Activated naive CD8-positive, alpha-beta T cell treated with anti-CD3 and anti-CD28 coated beads for 36 hours (primary cell): ENCODE measurements around the gene ZNF672. TPM values are rescaled to one million over a fixed set of nuclear protein-coding genes. Genes with fewer than 3 reads are reported as not detected.
"Not testable (repeated sequence)": the region's sequence is repeated elsewhere in the genome, so short reads cannot be mapped to it uniquely, and the experiment has no call there.

Experiments
- DNase-seq: peaks from one replicate; pipeline ENCODE4 v3.0.0; 2021
- H3K27ac Mint-ChIP-seq: one replicate; pipeline ENCODE4 v1.8.0; 2022; ENCODE audit warnings: mild to moderate bottlenecking, moderate library complexity, mixed read lengths
- H3K27me3 Mint-ChIP-seq: one replicate; pipeline ENCODE4 v1.8.0; 2022; ENCODE audit warnings: mild to moderate bottlenecking, mixed read lengths
- H3K36me3 Mint-ChIP-seq: one replicate; pipeline ENCODE4 v1.8.0; 2021; ENCODE audit warnings: mild to moderate bottlenecking, mixed read lengths
- H3K4me1 Mint-ChIP-seq: one replicate; pipeline ENCODE4 v1.8.0; 2021; ENCODE audit warnings: mixed read lengths
- H3K4me3 Mint-ChIP-seq: one replicate; pipeline ENCODE4 v1.8.0; 2022; ENCODE audit warnings: mild to moderate bottlenecking, moderate library complexity, mixed read lengths
- H3K9me3 Mint-ChIP-seq: one replicate; pipeline ENCODE4 v1.8.0; 2022; ENCODE audit warnings: mixed read lengths
- total RNA-seq, 2 experiments: library from RNA; stranded (reverse); gene quantifications; one replicate each; pipeline ENCODE4 v1.2.3, GENCODE V29; 2021

Gene ZNF672
- 10 to 100 TPM; 46.4 to 48.0 TPM for total RNA-seq

DNA sequence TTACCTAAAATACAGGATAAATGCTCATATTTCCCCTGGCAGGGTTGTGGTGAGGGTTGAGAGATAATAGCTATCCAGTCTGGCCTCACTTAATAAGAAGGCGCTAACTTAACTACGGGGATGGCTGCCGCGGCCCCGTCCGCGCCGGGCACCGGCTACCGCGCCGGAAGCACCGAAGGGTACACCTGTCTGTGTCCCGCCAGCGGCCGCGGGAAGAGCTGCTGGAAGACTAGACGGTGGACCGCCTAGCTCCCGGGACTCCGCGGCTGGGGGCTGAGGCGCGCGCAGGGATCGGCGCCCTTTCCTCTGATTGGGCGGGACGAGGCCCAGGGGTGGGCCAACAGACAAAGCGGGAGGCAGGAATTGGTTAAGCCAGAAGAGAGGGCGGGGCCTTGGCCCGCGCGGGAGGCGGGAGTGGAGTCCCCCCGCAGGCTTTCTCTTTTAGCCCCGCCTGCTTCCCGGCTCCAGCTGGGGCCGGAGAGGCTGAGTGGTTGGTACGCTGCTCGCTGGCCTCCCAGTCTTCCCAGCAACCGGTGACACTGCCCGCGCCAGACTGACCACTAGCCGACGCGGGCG, at the start of gene ZNF672:
ZNF672 (plus strand) TSS at position 444 of the 576 bp plus-strand sequence. CDS start 9,051 bp downstream, outside the sequence.
- peaks cover 21% of the 10 kb centered on the region for H3K4me1 Mint-ChIP-seq
- no peaks in the 10 kb centered on the region for H3K9me3 Mint-ChIP-seq
- peak; percentile 95 for DNase-seq
- no peak within 1 kb of the TSS for H3K27ac Mint-ChIP-seq
- H3K4me3 Mint-ChIP-seq, result no peak within 1 kb of the TSS
- H3K36me3 Mint-ChIP-seq, result peaks cover 2% of the 10 kb centered on the region
- peaks cover 4% of the 10 kb centered on the region for H3K27me3 Mint-ChIP-seq

DNA sequence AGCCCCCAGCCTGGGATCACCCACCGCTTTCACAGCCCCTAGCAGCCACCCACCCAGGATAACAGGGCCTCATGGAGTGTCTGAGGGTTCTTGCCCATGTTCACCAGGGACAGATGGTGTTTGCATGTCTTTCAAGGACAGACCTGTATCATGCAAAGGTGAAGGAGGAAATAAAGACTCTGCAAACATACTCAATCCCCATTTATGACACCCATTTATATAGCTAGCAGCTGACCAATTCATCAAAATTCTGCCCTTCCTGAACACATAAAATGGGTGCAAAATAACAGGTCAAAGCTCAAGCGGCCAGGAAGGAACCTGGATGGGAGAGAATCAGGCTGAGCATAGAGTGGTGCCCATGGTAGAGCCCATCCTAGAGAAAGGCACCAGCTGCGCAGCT, 49.7 kb upstream of the ZNF672 start:
- Mint-ChIP-seq H3K4me1 (no peaks in the 10 kb centered on the region), H3K27me3 (no peaks in the 10 kb centered on the region), H3K27ac (no peak overlapping the region), H3K36me3 (no peaks in the 10 kb centered on the region), H3K4me3 (no peak overlapping the region), H3K9me3 (no peaks in the 10 kb centered on the region)
- DNase-seq, result no peak

DNA sequence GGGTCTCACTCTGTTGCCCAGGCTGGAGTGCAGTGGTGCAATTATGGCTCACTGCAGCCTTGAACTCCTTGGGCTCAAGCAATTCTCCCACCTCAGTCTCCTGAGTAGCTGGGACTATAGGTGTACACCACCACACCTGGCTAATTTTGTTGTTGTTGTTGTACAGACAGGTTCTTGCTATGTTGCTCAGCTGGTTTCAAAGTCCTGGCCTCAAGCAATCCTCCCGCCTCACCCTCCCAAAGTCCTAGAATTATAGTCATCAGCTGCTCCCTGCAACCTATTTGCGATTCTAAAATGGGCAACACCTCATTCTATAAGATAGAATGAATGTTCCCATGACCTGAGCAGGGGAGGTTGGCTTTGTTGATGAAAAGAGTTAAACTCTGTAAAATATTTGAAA, 48.7 kb upstream of the ZNF672 start:
- not testable (repeated sequence) for H3K9me3 Mint-ChIP-seq, H3K4me1 Mint-ChIP-seq, H3K4me3 Mint-ChIP-seq, DNase-seq, H3K36me3 Mint-ChIP-seq, H3K27me3 Mint-ChIP-seq, H3K27ac Mint-ChIP-seq

DNA sequence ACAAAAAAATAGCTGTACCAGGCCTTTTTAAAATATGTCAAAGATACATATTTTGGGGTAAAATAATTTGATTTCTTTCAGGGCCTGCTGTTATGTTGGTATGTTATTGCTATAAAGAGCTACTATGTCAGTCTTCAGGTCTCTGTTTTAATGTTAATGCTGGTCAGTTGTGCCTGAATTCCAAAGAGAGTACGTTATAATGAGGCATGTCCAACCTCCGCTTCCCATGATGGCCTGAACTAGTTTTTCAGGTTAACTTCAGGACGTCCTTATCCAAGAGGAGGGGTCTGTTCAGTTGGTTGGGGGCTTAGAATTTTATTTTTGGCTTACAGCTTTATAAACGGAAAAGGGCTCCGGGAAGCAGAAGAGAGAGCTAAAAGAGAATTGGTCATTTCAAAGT, 47.6 kb upstream of the ZNF672 start:
- Mint-ChIP-seq H3K36me3 (peaks cover 2% of the 10 kb centered on the region), H3K9me3 (peaks cover 6% of the 10 kb centered on the region), H3K4me1 (no peaks in the 10 kb centered on the region), H3K4me3 (no peak overlapping the region), H3K27ac (no peak overlapping the region), H3K27me3 (no peaks in the 10 kb centered on the region)
- no peak for DNase-seq

DNA sequence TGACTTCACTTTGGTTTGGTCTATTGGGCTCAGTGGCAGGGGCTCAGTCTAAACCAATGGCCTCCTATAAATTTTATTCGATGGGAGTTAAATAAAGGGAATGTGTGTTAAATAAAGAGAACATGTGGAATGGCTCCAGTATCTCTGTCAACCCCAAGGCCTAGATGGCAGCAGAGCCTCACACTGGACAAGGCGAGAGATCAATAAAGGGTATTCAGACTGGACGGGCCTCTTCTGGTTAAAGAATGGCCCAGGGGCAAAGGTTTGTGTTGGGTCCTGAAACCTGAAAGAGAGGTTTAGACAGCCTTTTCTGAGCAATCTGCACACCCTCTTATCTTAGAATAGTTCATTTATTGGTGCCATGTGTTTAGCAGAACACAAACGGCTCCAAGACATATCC, 47.0 kb upstream of the ZNF672 start:
- Mint-ChIP-seq H3K36me3 (peaks cover 2% of the 10 kb centered on the region), H3K27me3 (peaks cover under 1% of the 10 kb centered on the region), H3K4me3 (no peak overlapping the region), H3K27ac (no peak overlapping the region), H3K4me1 (no peaks in the 10 kb centered on the region), H3K9me3 (peaks cover 7% of the 10 kb centered on the region)
- DNase-seq, result no peak

DNA sequence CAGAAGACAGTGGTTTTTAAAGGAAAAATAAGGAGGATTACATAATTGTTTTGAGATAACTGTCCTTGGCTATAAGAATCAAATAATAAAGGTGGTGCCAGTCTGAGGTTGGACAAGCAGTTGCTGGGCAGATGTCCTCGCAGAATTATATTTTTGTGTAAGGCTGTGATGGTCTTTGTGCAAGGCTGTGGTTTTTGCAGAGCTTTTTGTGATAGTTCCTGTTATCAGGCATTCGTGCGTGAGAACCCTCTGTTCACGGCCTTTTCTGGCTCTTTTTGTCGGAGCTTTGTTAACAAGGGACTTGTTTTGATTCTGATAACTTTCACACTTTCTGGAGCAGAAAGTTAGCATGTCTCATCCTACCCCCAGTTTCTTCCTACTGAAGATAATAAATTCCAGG, 45.7 kb upstream of the ZNF672 start:
- no peaks in the 10 kb centered on the region for H3K4me1 Mint-ChIP-seq
- no peak overlapping the region for H3K4me3 Mint-ChIP-seq
- peaks cover 10% of the 10 kb centered on the region for H3K9me3 Mint-ChIP-seq
- H3K27ac Mint-ChIP-seq, result peak overlapping the region; percentile 31
- no peak for DNase-seq
- peaks cover 3% of the 10 kb centered on the region for H3K27me3 Mint-ChIP-seq
- H3K36me3 Mint-ChIP-seq, result peaks cover 2% of the 10 kb centered on the region

DNA sequence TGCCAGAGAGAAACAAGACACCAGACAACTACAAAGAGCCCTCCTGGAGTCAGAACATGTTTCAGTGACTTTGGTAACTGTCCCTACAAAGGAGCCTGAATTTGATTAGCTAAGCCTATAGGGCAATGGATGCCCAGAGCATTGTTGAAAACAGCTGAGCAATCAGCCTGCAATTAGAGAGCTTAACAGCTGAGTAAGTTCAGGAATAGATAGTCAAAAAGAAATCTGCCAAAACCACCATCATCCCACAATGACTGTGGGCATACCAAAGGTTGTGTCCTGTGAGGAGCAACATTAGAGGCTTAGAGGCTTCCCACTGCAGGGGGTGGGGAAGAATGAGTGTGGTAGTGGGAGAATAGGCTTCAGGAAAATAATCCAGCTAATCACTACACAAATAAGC, 44.4 kb upstream of the ZNF672 start:
- peaks cover 2% of the 10 kb centered on the region for H3K36me3 Mint-ChIP-seq
- no peak overlapping the region for H3K27ac Mint-ChIP-seq
- no peak overlapping the region for H3K4me3 Mint-ChIP-seq
- H3K9me3 Mint-ChIP-seq, result peaks cover 10% of the 10 kb centered on the region
- DNase-seq, result no peak
- H3K27me3 Mint-ChIP-seq, result peaks cover 3% of the 10 kb centered on the region
- H3K4me1 Mint-ChIP-seq, result no peaks in the 10 kb centered on the region

DNA sequence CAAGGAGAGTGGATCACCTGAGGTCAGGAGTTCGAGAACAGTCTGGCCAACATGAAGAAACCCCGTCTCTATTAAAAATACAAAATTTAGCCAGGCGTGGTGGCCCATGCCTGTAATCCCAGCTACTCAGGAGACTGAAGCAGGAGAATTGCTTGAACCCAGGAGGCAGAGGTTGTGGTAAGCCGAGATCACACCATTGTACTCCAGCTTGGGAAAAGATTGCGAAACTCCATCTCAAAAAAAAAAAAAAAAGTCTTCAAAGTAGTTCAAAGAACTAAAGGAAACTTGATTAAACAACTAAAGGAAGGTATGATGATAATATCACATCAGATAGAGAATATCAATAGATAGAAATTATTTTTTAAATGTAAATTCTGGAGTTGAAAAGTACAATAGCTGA, 43.4 kb upstream of the ZNF672 start:
- H3K27me3 Mint-ChIP-seq, DNase-seq, H3K4me3 Mint-ChIP-seq, H3K4me1 Mint-ChIP-seq, H3K27ac Mint-ChIP-seq, H3K36me3 Mint-ChIP-seq, H3K9me3 Mint-ChIP-seq: not testable (repeated sequence)

DNA sequence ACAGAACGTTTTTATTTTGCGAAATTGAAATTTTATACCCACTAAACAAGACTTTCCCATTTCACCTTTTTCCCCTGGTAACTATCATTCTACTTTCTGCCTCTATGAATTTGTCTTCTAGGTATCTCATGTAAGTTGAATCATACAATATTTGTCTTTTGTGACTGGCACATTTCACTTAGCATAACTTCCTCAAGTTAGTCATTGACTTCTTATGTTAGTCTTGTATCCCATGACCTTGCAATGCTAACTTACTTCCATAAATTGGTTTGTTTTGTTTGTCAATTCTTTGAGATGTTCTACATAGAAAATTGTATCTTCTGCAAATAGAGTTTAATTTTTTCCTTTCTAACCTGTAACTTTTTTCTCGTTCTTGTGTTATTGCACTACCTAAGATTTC, 39.2 kb upstream of the ZNF672 start:
- H3K4me3 Mint-ChIP-seq, result no peak overlapping the region
- no peak for DNase-seq
- no peaks in the 10 kb centered on the region for H3K4me1 Mint-ChIP-seq

DNA sequence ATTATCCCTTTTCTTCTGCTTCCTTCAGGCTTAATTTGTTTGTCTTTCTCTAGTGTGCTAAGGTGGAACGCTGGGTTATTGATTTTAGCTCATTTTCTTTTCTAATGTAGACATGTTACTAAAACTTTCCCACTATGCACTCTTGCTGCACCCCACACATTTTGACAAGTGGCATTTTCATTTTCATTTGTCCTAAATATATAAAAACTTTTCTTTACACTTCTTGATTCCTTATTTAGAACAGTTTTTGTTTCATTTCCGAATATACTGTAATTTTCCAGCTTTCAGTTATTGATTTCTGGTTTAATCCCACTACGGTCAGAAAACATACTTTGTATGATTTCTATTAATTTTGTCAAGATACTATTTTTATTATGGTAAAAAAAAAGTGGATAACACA, 37.6 kb upstream of the ZNF672 start:
- Mint-ChIP-seq H3K4me3 (no peak overlapping the region), H3K36me3 (no peaks in the 10 kb centered on the region), H3K9me3 (peaks cover 4% of the 10 kb centered on the region), H3K4me1 (peaks cover 8% of the 10 kb centered on the region), H3K27me3 (peaks cover 3% of the 10 kb centered on the region), H3K27ac (no peak overlapping the region)
- DNase-seq, result no peak

More for the DNA sequence above, 39.2 kb upstream of the ZNF672 start:
- Mint-ChIP-seq H3K27ac (no peak overlapping the region), H3K27me3 (peaks cover 3% of the 10 kb centered on the region), H3K9me3 (peaks cover 9% of the 10 kb centered on the region), H3K36me3 (peaks cover 2% of the 10 kb centered on the region)

DNA sequence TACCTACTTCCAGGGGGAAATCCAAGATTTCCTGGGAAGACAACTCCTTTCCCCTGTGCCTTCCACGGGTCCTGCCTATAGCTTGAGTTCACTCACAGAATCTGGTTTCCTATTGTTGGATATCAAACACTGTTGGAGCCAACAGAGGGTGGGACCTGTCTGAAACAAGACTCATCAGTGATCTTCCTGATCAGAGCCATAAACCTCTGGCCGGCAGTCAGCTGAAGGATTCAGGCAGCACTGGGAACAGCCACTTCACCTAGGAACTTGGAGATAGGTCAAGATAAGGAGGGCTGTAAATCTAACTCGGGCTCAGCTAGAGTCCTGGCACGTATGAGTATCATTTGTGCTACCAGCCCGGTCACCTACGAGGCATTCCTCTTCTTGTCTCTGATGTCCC, 35.6 kb upstream of the ZNF672 start:
- Mint-ChIP-seq H3K4me1 (peaks cover 8% of the 10 kb centered on the region), H3K4me3 (no peak overlapping the region), H3K36me3 (no peaks in the 10 kb centered on the region), H3K27me3 (no peaks in the 10 kb centered on the region), H3K9me3 (no peaks in the 10 kb centered on the region), H3K27ac (no peak overlapping the region)
- no peak for DNase-seq

DNA sequence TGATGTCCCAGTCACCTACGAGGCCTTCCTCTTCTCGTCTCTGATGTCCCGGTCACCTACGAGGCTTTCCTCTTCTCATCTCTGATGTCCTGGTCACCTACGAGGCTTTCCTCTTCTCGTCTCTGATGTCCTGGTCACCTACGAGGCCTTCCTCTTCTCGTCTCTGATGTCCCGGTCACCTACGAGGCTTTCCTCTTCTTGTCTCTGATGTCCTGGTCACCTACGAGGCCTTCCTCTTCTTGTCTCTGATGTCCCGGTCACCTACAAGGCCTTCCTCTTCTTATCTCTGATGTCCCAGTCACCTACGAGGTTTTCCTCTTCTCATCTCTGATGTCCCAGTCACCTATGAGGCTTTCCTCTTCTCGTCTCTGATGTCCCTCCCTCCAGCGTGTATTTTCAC, 34.5 kb upstream of the ZNF672 start:
- H3K4me1 Mint-ChIP-seq, H3K4me3 Mint-ChIP-seq, H3K36me3 Mint-ChIP-seq, H3K27ac Mint-ChIP-seq, H3K27me3 Mint-ChIP-seq, H3K9me3 Mint-ChIP-seq, DNase-seq: not testable (repeated sequence)

DNA sequence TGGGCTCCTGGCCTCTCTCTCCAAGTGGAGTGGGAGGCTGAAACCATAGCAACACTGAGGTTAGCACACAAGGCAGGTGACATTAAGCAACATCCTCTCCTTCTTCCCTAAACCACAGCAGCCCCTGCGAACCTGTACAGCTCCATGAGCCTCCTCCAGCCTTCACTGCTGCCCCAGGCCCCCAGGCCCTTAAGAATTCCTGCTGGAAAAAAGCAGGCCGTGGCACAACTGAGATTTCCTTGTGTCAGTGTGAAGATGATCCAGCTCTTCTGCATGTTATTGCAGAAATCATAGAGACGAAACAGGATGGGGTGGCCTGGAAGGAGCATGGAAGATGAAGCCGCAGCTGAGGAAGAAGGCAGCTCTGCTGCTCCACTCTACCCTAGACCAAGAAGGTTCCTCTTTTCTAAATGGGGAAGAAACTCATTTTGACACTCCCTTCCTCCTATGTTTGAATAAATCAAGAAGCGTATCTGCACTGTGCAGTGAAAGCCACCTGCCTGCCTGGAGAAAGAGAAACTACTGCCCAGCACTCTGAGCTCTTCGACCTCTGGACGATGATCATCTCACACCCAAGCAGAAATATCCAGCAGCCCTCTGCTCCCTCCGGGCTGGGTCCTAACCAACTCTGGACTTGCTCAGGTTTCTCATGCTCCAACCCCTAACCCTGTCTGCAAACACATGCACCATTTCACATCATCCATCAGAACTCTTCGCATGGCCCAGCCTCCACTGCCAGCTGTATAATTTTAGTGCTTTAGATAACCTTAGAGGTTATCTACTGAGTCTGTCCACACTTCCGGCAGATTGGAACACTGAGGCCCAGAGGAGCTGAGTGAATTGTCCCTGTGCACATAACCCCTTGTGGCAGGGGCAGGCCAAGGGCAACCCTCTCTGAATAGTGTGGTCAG, 33.0 kb upstream of the ZNF672 start:
- peaks cover 8% of the 10 kb centered on the region for H3K4me1 Mint-ChIP-seq
- no peaks in the 10 kb centered on the region for H3K27me3 Mint-ChIP-seq
- no peak overlapping the region for H3K4me3 Mint-ChIP-seq
- no peak for DNase-seq
- no peak overlapping the region for H3K27ac Mint-ChIP-seq
- H3K9me3 Mint-ChIP-seq, result no peaks in the 10 kb centered on the region
- no peaks in the 10 kb centered on the region for H3K36me3 Mint-ChIP-seq

DNA sequence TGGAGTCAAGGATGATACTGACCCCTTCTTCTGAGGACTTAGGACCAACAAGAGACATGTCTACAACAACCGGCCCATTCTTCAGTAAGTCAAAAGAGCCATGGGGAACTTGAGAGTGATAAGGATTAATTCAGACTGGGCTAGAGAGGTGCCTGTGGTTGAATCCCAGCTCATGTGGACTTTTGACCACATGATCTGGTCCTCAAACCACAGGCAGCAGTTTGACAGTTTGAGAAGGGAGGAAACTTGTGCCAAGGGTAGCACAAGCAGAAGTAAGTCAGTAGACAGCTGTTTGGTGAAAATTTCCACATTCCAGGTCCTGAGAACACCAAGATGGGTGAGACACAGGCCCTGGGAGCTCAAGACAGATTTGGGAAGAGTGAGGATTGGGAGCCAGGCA, 32.1 kb upstream of the ZNF672 start:
- Mint-ChIP-seq H3K36me3 (no peaks in the 10 kb centered on the region), H3K27ac (no peak overlapping the region), H3K4me3 (no peak overlapping the region), H3K9me3 (no peaks in the 10 kb centered on the region), H3K4me1 (peaks cover 8% of the 10 kb centered on the region), H3K27me3 (no peaks in the 10 kb centered on the region)
- no peak for DNase-seq

DNA sequence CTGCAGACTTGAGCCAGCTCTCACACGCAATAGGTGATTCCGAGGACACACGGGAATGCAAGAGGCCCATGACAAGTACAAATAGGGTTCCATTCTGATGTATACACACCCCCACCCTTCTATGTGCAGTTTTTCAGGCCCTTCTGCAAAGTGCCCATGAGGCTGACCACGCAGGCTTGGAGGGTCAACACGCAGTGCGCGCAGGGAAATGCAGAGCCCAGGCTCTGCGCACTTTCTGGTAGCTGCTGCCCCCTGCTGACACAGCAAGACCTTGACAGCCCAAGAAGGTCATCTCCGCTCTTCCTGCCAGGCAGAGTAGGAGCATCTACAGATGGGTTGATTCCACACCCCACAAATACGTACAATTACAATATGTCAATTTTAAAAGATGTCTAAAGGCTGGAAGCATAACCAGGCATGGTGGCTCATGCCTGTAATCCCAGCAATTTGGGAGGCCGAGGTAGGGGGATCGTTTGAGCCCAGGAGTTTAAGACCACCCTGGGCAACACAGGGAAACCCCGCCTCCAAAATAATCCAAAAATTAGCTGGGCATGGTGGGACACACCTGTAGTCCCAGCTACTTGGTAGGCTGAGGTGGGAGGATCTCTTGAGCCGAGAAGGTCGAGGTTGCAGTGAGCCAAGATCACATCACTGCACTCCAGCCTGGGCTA, 30.8 kb upstream of the ZNF672 start:
- Mint-ChIP-seq H3K27ac (no peak overlapping the region), H3K9me3 (no peaks in the 10 kb centered on the region), H3K36me3 (peaks cover 3% of the 10 kb centered on the region), H3K27me3 (no peaks in the 10 kb centered on the region), H3K4me1 (peaks cover 8% of the 10 kb centered on the region), H3K4me3 (no peak overlapping the region)
- peak; percentile 57 for DNase-seq
